GM12878 (cell line): ENCODE data around the gene S100A9. TPM values are rescaled to one million over a fixed set of nuclear protein-coding genes. Genes with fewer than 3 reads are reported as not detected.

Experiments
- ATAC-seq: fragments of 200-7000 bp; cut with Tn5 transposase; 3 replicates; pipeline ENCODE4 v1.9.1; 2020; ENCODE audit warnings: mild to moderate bottlenecking, moderate library complexity
- BruUV-seq: library from RNA; stranded (reverse); fragments of 400-500 nt; replicated peaks from 2 replicates; lab custom pipeline; 2021; lab: Mats Ljungman, UMichigan
- CTCF ChIA-PET: fragments of 300-600 bp; sonication (Branson Sonifier 250); formaldehyde crosslinking; extraction: SDS; loops from one replicate; lab custom pipeline; 2021; ENCODE audit warnings: inconsistent platforms; lab: Yijun Ruan, JAX
- POLR2A ChIA-PET: fragments of 350-600 bp; formaldehyde crosslinking; extraction: SDS; loops from one replicate; lab custom pipeline; 2021; ENCODE audit warnings: inconsistent platforms; lab: Charles Lee
- RAD21 ChIA-PET: fragments of 300-600 bp; sonication (Branson Sonifier 250); formaldehyde crosslinking; loops from one replicate; lab custom pipeline; 2023; ENCODE audit warnings: antibody characterized with exemption; ENCODE audit not compliant: unreplicated experiment; lab: Charles Lee
- SMC1A ChIA-PET: fragments of 300-600 bp; sonication (Branson Sonifier 250); formaldehyde crosslinking; loops from one replicate; lab custom pipeline; 2023; ENCODE audit not compliant: unreplicated experiment, uncharacterized antibody; lab: Charles Lee
- DNase-seq: peaks from one replicate; pipeline ENCODE4 v3.0.0-alpha.2; 2011; ENCODE audit warnings: low read depth, low spot score
- FAIRE-seq: peaks from 3 replicates; lab custom pipeline; 2011; peaks lifted over from hg19 to GRCh38; lab: Jason Lieb, UNC
- H2AFZ ChIP-seq: 2 replicates; pipeline ENCODE4 v1.6.0; 2011; ENCODE audit warnings: low read depth, low read length, control low read depth; ENCODE audit not compliant: control insufficient read depth
- H3K27ac ChIP-seq: 2 replicates; pipeline ENCODE4 v1.5.1; 2011; ENCODE audit warnings: control low read depth; ENCODE audit not compliant: control insufficient read depth, insufficient read depth
- H3K27me3 ChIP-seq, 2 experiments: replicated peaks in 1 of 2; 2 replicates each; pipeline versions ENCODE4 v1.6.0 to v1.6.1; 2011; ENCODE audit warnings: low read length in 1 of 2; ENCODE audit not compliant: control insufficient read depth in 2 of 2, insufficient read depth in 2 of 2
- H3K36me3 ChIP-seq, 2 experiments: 2 replicates each; pipeline ENCODE4 v1.5.1; 2011; ENCODE audit warnings: low read length in 1 of 2; ENCODE audit not compliant: control insufficient read depth in 2 of 2, insufficient read depth in 2 of 2
- H3K4me1 ChIP-seq: 2 replicates; pipeline ENCODE4 v1.6.1; 2011; ENCODE audit warnings: mild to moderate bottlenecking, low read length, moderate library complexity, mixed read lengths; ENCODE audit not compliant: control insufficient read depth, insufficient read depth
- H3K4me2 ChIP-seq: 2 replicates; pipeline ENCODE4 v1.6.0; 2011; ENCODE audit warnings: control low read depth; ENCODE audit not compliant: control insufficient read depth, insufficient read depth
- H3K4me3 ChIP-seq: fragments of 200-600 bp; sonication (generic); 2 replicates; pipeline ENCODE4 v1.5.1; 2016
- H3K79me2 ChIP-seq: 2 replicates; pipeline ENCODE4 v1.6.0; 2011; ENCODE audit warnings: low read length; ENCODE audit not compliant: control insufficient read depth, insufficient read depth
- H3K9ac ChIP-seq: 2 replicates; pipeline ENCODE4 v1.8.0; 2011; ENCODE audit warnings: low read length, control low read depth, mixed read lengths; ENCODE audit not compliant: control insufficient read depth, insufficient read depth
- H3K9me3 ChIP-seq: replicated peaks from 3 replicates; pipeline ENCODE4 v1.5.1; 2011; ENCODE audit warnings: mild to moderate bottlenecking, low read length; ENCODE audit not compliant: control insufficient read depth, insufficient read depth
- H4K20me1 ChIP-seq: 2 replicates; pipeline ENCODE4 v1.6.0; 2011; ENCODE audit not compliant: control insufficient read depth, insufficient read depth
- ESRRA ChIP-seq: IDR thresholded peaks from 2 replicates; pipeline ENCODE4 v1.6.1; 2012; ENCODE audit warnings: mild to moderate bottlenecking, low read length, improper control_type of control experiment
- RBBP5 ChIP-seq: fragments of 200-600 bp; sonication (generic); conservative IDR thresholded peaks from 2 replicates; pipeline ENCODE4 v1.6.1; 2016
- ZBED1 ChIP-seq: IDR thresholded peaks from 2 replicates; pipeline ENCODE4 v1.6.1; 2016; ENCODE audit warnings: borderline replicate concordance
- ZNF622 ChIP-seq: fragments of 450-650 bp; IDR thresholded peaks from 2 replicates; pipeline ENCODE4 v1.6.1; 2017; ENCODE audit warnings: mild to moderate bottlenecking, inconsistent platforms
- WGBS: methylation state at CpG from one replicate; pipeline ENCODE4 v1.1.6; 2016; ENCODE audit warnings: low lambda C conversion rate; ENCODE audit not compliant: insufficient replicate concordance, insufficient coverage; ENCODE audit errors: missing lambda C conversion rate; 5-methylcytosine and 5-hydroxymethylcytosine counted together
- in situ Hi-C: fragments of 300-500 bp; cut with MboI; formaldehyde crosslinking; loops from 9 replicates; pipeline ENCODE4 v1.14.3; 2018; ENCODE audit warnings: mixed read lengths
- intact Hi-C: fragments of 100-400 bp; cut with micrococcal nuclease; formaldehyde crosslinking; loops from one replicate; pipeline ENCODE4 v1.14.2; 2022; ENCODE audit not compliant: unreplicated experiment
- polyA plus RNA-seq, 11 experiments: library from polyadenylated mRNA; depleted of rRNA in 4 of 11; unstranded in 6 of 11; stranded (reverse) in 5 of 11; fragments of >200 nt; fragmentation: Nextera tagmentation in 4 of 11; fragmentation: Illumina TruSeq in 1 of 11; extraction: Ambion mirVana in 4 of 11; extraction: Trizol in 1 of 11; gene quantifications; 1 replicate in 1 of 11; 2 replicates in 10 of 11; pipeline versions ENCODE4 v1.2.1 to v1.2.3, GENCODE V29; 2011 to 2016; ENCODE audit warnings: inconsistent platforms in 2 of 11, missing spikeins in 2 of 11, low read depth in 1 of 11
- total RNA-seq, 4 experiments: library from RNA; depleted of rRNA in 3 of 4; stranded (reverse); fragments of >200 nt in 3 of 4; fragmentation: Illumina TruSeq in 1 of 4; extraction: Trizol in 1 of 4; gene quantifications; 2 replicates each; pipeline versions ENCODE4 v1.2.1 to v1.2.3, GENCODE V29; 2013 to 2021
- TF ChIP-seq, protein P1 (sequence below), 3 experiments: IDR thresholded peaks in 2 of 3; conservative IDR thresholded peaks in 1 of 3; 2 replicates each; pipeline ENCODE4 v1.5.1; 2011; ENCODE audit warnings: low read depth in 3 of 3, low read length in 3 of 3, mild to moderate bottlenecking in 3 of 3, control low read depth in 2 of 3, moderate library complexity in 2 of 3, inconsistent platforms in 1 of 3, mixed read lengths in 1 of 3; ENCODE audit not compliant: control insufficient read depth in 2 of 3, insufficient read depth in 1 of 3; ENCODE audit errors: extremely low read depth in 1 of 3
- TF ChIP-seq, protein P2 (sequence below): IDR thresholded peaks from 2 replicates; pipeline ENCODE4 v1.6.1; 2011; ENCODE audit warnings: borderline replicate concordance, low read depth, mild to moderate bottlenecking, moderate library complexity, mixed read lengths, low read length; ENCODE audit not compliant: insufficient read depth; ENCODE audit errors: extremely low read length

Gene S100A9
- total and polyA plus RNA-seq, 10 of the 15 experiments (the other 5 are each of a cell fraction or from before 2014, with no cell fraction given), result 0.22 to 1.7 (median 0.49) TPM; not detected in 3

- ChIA-PET POLR2A (no interaction called here), SMC1A (no interaction called here), RAD21 (no interaction called here), CTCF (interaction anchor here (0.5 to 5.1 kb wide), 4 partner anchors 11 to 94 kb away, joined by 3 to 40 read pairs (median 3); no protein-coding TSS in a partner anchor)
- Histone ChIP-seq H4K20me1 (no peaks in the 10 kb centered on the region), H3K4me1 (no peaks in the 10 kb centered on the region), H3K27me3 (no peaks in the 10 kb centered on the region; a peak in 1 of 4 replicates), H3K79me2 (no peaks in the 10 kb centered on the region), H3K4me3 (no peak overlapping the region), H2AFZ (no peak overlapping the region), H3K9me3 (no peaks in the 10 kb centered on the region; the same call in 2 of the 3 replicates), H3K9ac (no peak overlapping the region), H3K27ac (no peak overlapping the region), H3K4me2 (no peak overlapping the region), H3K36me3 (no peaks in the 10 kb centered on the region)
- WGBS, result 5% methylated on average over 2 of the region's 2 CpGs
- no peak for TF ChIP-seq ZNF622
- TF ChIP-seq, protein P1, sequence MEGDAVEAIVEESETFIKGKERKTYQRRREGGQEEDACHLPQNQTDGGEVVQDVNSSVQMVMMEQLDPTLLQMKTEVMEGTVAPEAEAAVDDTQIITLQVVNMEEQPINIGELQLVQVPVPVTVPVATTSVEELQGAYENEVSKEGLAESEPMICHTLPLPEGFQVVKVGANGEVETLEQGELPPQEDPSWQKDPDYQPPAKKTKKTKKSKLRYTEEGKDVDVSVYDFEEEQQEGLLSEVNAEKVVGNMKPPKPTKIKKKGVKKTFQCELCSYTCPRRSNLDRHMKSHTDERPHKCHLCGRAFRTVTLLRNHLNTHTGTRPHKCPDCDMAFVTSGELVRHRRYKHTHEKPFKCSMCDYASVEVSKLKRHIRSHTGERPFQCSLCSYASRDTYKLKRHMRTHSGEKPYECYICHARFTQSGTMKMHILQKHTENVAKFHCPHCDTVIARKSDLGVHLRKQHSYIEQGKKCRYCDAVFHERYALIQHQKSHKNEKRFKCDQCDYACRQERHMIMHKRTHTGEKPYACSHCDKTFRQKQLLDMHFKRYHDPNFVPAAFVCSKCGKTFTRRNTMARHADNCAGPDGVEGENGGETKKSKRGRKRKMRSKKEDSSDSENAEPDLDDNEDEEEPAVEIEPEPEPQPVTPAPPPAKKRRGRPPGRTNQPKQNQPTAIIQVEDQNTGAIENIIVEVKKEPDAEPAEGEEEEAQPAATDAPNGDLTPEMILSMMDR (IDR thresholded peaks at IDR 0.05 in 2 of 3, conservative IDR thresholded peaks at IDR 0.05 in 1 of 3; ENCODE audit: control insufficient read depth in 2 of 3, extremely low read depth in 1 of 3, insufficient read depth in 1 of 3, low read depth in 3 of 3, low read length in 3 of 3), result no peak
- TF ChIP-seq ESRRA, result no peak
- TF ChIP-seq ZBED1, result no peak
- BruUV-seq, result no TSS peak
- in situ Hi-C loops, result no loop called here
- DNase-seq (no peak), FAIRE-seq (no peak), ATAC-seq (no peak)
- intact Hi-C loops, result no loop called here
Observed at GRCh38 chr1:153309441-153309840, 48.2 kb upstream of the S100A9 start.

DNA sequence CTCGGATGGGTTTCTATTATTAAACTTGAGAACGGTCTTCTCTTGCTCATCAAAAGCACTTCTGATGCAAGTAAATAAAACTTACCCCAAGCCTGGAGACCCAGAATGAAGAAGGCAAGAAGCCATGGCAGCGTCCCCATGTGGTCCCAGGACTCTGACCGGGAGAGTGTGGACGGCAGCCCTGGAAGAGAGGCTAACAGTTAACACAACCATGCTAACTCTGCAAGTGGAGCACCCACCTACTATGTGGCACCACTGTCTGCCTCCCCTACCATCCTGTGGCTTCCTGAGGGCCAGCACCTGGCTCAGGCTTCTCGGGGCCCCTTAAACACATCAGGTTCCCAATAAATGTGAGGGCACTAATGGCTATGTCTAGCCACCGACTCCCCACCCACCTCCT, 47.1 kb upstream of the S100A9 start:
- FAIRE-seq, result no peak
- Histone ChIP-seq H3K4me3 (no peak overlapping the region), H3K79me2 (no peaks in the 10 kb centered on the region), H4K20me1 (no peaks in the 10 kb centered on the region), H3K4me1 (no peaks in the 10 kb centered on the region), H3K36me3 (no peaks in the 10 kb centered on the region), H3K27ac (no peak overlapping the region), H2AFZ (no peak overlapping the region), H3K9ac (no peak overlapping the region), H3K9me3 (no peaks in the 10 kb centered on the region; the same call in 2 of the 3 replicates), H3K27me3 (no peaks in the 10 kb centered on the region), H3K4me2 (no peak overlapping the region)
- ChIA-PET CTCF (interaction anchor here (1.1 to 5.1 kb wide), 4 partner anchors 10 to 83 kb away, joined by 3 to 40 read pairs (median 3); no protein-coding TSS in a partner anchor), RAD21 (no interaction called here), SMC1A (interaction anchor here (0.9 to 2.5 kb wide), 3 partner anchors 8 to 25 kb away, joined by 3 to 9 read pairs (median 5); no protein-coding TSS in a partner anchor), POLR2A (no interaction called here)
- intact Hi-C loops (no loop called here), in situ Hi-C loops (no loop called here)
- no peak for ATAC-seq
- no TSS peak for BruUV-seq
- DNase-seq, result no peak
- TF ChIP-seq, protein P2, sequence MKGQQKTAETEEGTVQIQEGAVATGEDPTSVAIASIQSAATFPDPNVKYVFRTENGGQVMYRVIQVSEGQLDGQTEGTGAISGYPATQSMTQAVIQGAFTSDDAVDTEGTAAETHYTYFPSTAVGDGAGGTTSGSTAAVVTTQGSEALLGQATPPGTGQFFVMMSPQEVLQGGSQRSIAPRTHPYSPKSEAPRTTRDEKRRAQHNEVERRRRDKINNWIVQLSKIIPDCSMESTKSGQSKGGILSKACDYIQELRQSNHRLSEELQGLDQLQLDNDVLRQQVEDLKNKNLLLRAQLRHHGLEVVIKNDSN, result no peak
- TF ChIP-seq RBBP5, result no peak
- 26% methylated on average over 7 of the region's 7 CpGs for WGBS
